RWPE1 (cell line): ENCODE data around the gene NEU1.

Experiments used
- CTCF ChIA-PET: fragments of 350-600 bp; sonication (Branson Sonifier 250); formaldehyde crosslinking; extraction: SDS; loops from one replicate; lab custom pipeline; 2021; lab: Yijun Ruan, JAX
- POLR2A ChIA-PET: fragments of 400-600 bp; formaldehyde crosslinking; extraction: SDS; loops from one replicate; lab custom pipeline; 2020; ENCODE audit warnings: antibody characterized with exemption; ENCODE audit not compliant: low non-redundant PET; lab: Yijun Ruan, JAX
- DNase-seq: peaks from one replicate; pipeline ENCODE4 v3.0.0; 2012; ENCODE audit warnings: low spot score
- H3K27ac ChIP-seq: fragments of 450-650 bp; 2 replicates; pipeline ENCODE4 v1.5.1; 2017
- CTCF ChIP-seq: fragments of 450-650 bp; conservative IDR thresholded peaks from 2 replicates; pipeline ENCODE4 v1.5.1; 2017; ENCODE audit warnings: low read depth, mild to moderate bottlenecking

Gene NEU1

GRCh38 chr6:31899882-31900722, 37.5 kb upstream of the NEU1 start:
- ChIA-PET POLR2A (no interaction called here), CTCF (interaction anchor here (0.5 to 0.6 kb wide), 2 partner anchors 51 to 75 kb away, joined by 3 read pairs; no protein-coding TSS in a partner anchor)
- H3K27ac ChIP-seq, result peak overlapping the region; percentile 90
- DNase-seq, result no peak
- no peak for TF ChIP-seq CTCF

GRCh38 chr6:31899215-31899614, 36.6 kb upstream of the NEU1 start:
- TF ChIP-seq CTCF, result no peak
- H3K27ac ChIP-seq, result peak overlapping the region; percentile 90; the same call in 1 of the 2 replicates
- ChIA-PET POLR2A (no interaction called here), CTCF (no interaction called here)
- no peak for DNase-seq

GRCh38 chr6:31898383-31899011, 35.9 kb upstream of the NEU1 start:
- ChIA-PET CTCF (interaction anchor here (0.7 to 1.4 kb wide), 4 partner anchors 52 to 151 kb away, joined by 3 to 5 read pairs (median 4); no protein-coding TSS in a partner anchor), POLR2A (interaction anchor here (0.8 kb wide), 1 partner anchor 47 kb away, joined by 7 read pairs; no protein-coding TSS in a partner anchor)
- TF ChIP-seq CTCF, result no peak
- peak overlapping the region; percentile 84 for H3K27ac ChIP-seq
- peak; percentile 51 for DNase-seq

- DNase-seq, result peak; percentile 84
- CTCF ChIA-PET, result interaction anchor here (0.7 to 1.4 kb wide), 5 partner anchors 53 to 150 kb away, joined by 3 to 5 read pairs (median 4); no protein-coding TSS in a partner anchor
- POLR2A ChIA-PET, result interaction anchor here (0.6 to 1.0 kb wide), 3 partner anchors 47 to 299 kb away, joined by 3 to 7 read pairs (median 3); no protein-coding TSS in a partner anchor
- peak within 1 kb of the TSS; percentile 84 for H3K27ac ChIP-seq
- TF ChIP-seq CTCF, result no peak
Observed at GRCh38 chr6:31897612-31898382, 35.2 kb upstream of the NEU1 start, which contains the start of gene EHMT2. EHMT2 (minus strand) TSS chr6:31897698; CDS start chr6:31897677, 21 bp downstream.

- ChIA-PET CTCF (interaction anchor here (0.7 to 1.4 kb wide), 3 partner anchors 55 to 124 kb away, joined by 3 to 5 read pairs (median 4); no protein-coding TSS in a partner anchor), POLR2A (interaction anchor here (0.6 to 1.0 kb wide), 2 partner anchors 55 to 298 kb away, joined by 3 read pairs; no protein-coding TSS in a partner anchor)
- peak overlapping the region; percentile 84 for H3K27ac ChIP-seq
Observed at GRCh38 chr6:31896856-31897611, 34.4 kb upstream of the NEU1 start.

More at GRCh38 chr6:31896856-31897611, 34.4 kb upstream of the NEU1 start:
- DNase-seq, result no peak
- TF ChIP-seq CTCF, result no peak
